GM18909 (cell line): ENCODE results near the gene SEC63.
"Not testable (repeated sequence)": the region's sequence is repeated elsewhere in the genome, so short reads cannot be mapped to it uniquely, and the experiment has no call there.

Experiments used
- ATAC-seq: cut with Tn5 transposase; IDR thresholded peaks from one replicate; pipeline ENCODE4 v1.9.1; 2021; ENCODE audit warnings: mild to moderate bottlenecking; ENCODE audit not compliant: unreplicated experiment, poor library complexity

SEC63 gene

GRCh38 chr6:107866606-107867301 lies 91.3 kb downstream of the SEC63 start:
- ATAC-seq: no peak

- ATAC-seq: no peak
Measured at GRCh38 chr6:107864226-107865127, 93.5 kb downstream of the SEC63 start.

- ATAC-seq: no peak
Measured at GRCh38 chr6:107862383-107862782, 95.6 kb downstream of the SEC63 start.

- ATAC-seq: not testable (repeated sequence)
Measured at GRCh38 chr6:107860963-107861362, 97.0 kb downstream of the SEC63 start.

GRCh38 chr6:107860144-107860543 lies 97.9 kb downstream of the SEC63 start:
- ATAC-seq: not testable (repeated sequence)

GRCh38 chr6:107853230-107853629 lies 104.8 kb downstream of the SEC63 start:
- ATAC-seq: no peak

- no peak for ATAC-seq
Measured at GRCh38 chr6:107849325-107849724, 108.7 kb downstream of the SEC63 start.

GRCh38 chr6:107847844-107848802 lies 109.9 kb downstream of the SEC63 start:
- ATAC-seq: peak; percentile 78

- ATAC-seq: no peak
Measured at GRCh38 chr6:107846262-107846795, 111.7 kb downstream of the SEC63 start.

GRCh38 chr6:107845777-107846176 lies 112.2 kb downstream of the SEC63 start:
- no peak for ATAC-seq

GRCh38 chr6:107843400-107843799 lies 114.6 kb downstream of the SEC63 start:
- ATAC-seq: no peak

GRCh38 chr6:107841275-107841670 lies 116.7 kb downstream of the SEC63 start:
- no peak for ATAC-seq

- ATAC-seq: no peak
Measured at GRCh38 chr6:107840636-107841274, 117.3 kb downstream of the SEC63 start.

GRCh38 chr6:107833136-107833535 lies 124.9 kb downstream of the SEC63 start:
- no peak for ATAC-seq

- no peak for ATAC-seq
Measured at GRCh38 chr6:107832151-107833056, 125.6 kb downstream of the SEC63 start.

- ATAC-seq: no peak
Measured at GRCh38 chr6:107830060-107830459, 127.9 kb downstream of the SEC63 start.

- ATAC-seq: no peak
Measured at GRCh38 chr6:107827541-107827940, 130.5 kb downstream of the SEC63 start.

GRCh38 chr6:107823047-107823557 lies 134.9 kb downstream of the SEC63 start:
- ATAC-seq: no peak
